Posterior vena cava (tissue), 2 donors: Measurements from ENCODE around the gene GRIK5. TPM values are rescaled to one million over a fixed set of nuclear protein-coding genes. Genes with fewer than 3 reads are reported as not detected.
"Not testable (repeated sequence)": the region's sequence is repeated elsewhere in the genome, so short reads cannot be mapped to it uniquely, and the experiment has no call there.

ENCODE experiments used
- DNase-seq: peaks from one replicate; pipeline ENCODE4 v3.0.0-alpha.2; 2020; ENCODE audit warnings: low spot score
- intact Hi-C, 2 donors: fragments of 100-400 bp; cut with DNase I; formaldehyde crosslinking; loops; one replicate each; pipeline versions ENCODE4 v1.14.1 to v1.14.2; 2022 to 2023
- total RNA-seq, 2 donors: library from RNA; stranded (reverse); fragmentation: NEBNext Ultra II Directional; extraction: Animal tissue kit (Norgen Biotek cat#: 25700); gene quantifications; one replicate each; pipeline ENCODE4 v1.2.1, GENCODE V29; 2021
- donor health status: DM: yes; HTN: yes; CAD: no.
- donor health status: DM: yes; HTN: yes; CAD: no.

GRIK5 gene
- total RNA-seq, 2 donors from 2014 or later = 11.3 to 13.4 TPM

- intact Hi-C loops = no loop called here
- no peak for DNase-seq
Observed at GRCh38 chr19:42060117-42060516, 9.9 kb downstream of the GRIK5 start.

GRCh38 chr19:42059196-42059595 lies 10.8 kb downstream of the GRIK5 start:
- no peak for DNase-seq
- intact Hi-C loops = no loop called here

GRCh38 chr19:42057846-42058245 lies 12.2 kb downstream of the GRIK5 start:
- intact Hi-C loops = no loop called here
- no peak for DNase-seq

- DNase-seq = no peak
- intact Hi-C loops = no loop called here
Observed at GRCh38 chr19:42054205-42054604, 15.8 kb downstream of the GRIK5 start.

GRCh38 chr19:42053037-42053935 lies 16.7 kb downstream of the GRIK5 start:
- intact Hi-C loops = no loop called here
- DNase-seq = no peak

- no peak for DNase-seq
- intact Hi-C loops = no loop called here
Observed at GRCh38 chr19:42052241-42052863, 17.7 kb downstream of the GRIK5 start.

- intact Hi-C loops = no loop called here
- no peak for DNase-seq
Observed at GRCh38 chr19:42051166-42052115, 18.6 kb downstream of the GRIK5 start.

GRCh38 chr19:42048992-42049391 lies 21.0 kb downstream of the GRIK5 start:
- intact Hi-C loops = no loop called here
- DNase-seq = no peak

- no peak for DNase-seq
- intact Hi-C loops = no loop called here
Observed at GRCh38 chr19:42045575-42045974, 24.4 kb downstream of the GRIK5 start.

- intact Hi-C loops = no loop called here
Observed at GRCh38 chr19:42042455-42043170, 27.4 kb downstream of the GRIK5 start.

GRCh38 chr19:42040491-42040890 lies 29.5 kb downstream of the GRIK5 start:
- DNase-seq, intact Hi-C loops: not testable (repeated sequence)

More at GRCh38 chr19:42042455-42043170, 27.4 kb downstream of the GRIK5 start:
- DNase-seq = no peak

- DNase-seq = no peak
- intact Hi-C loops = no loop called here
Observed at GRCh38 chr19:42040031-42040430, 30.0 kb downstream of the GRIK5 start.

- DNase-seq = no peak
- intact Hi-C loops = no loop called here
Observed at GRCh38 chr19:42038666-42039065, 31.3 kb downstream of the GRIK5 start.

GRCh38 chr19:42037649-42038048 lies 32.4 kb downstream of the GRIK5 start:
- intact Hi-C loops = no loop called here
- DNase-seq = no peak

- DNase-seq, intact Hi-C loops: not testable (repeated sequence)
Observed at GRCh38 chr19:42034640-42035391, 35.2 kb downstream of the GRIK5 start.

- intact Hi-C loops = no loop called here
- no peak for DNase-seq
Observed at GRCh38 chr19:42033413-42033812, 36.6 kb downstream of the GRIK5 start.

GRCh38 chr19:42032431-42032830 lies 37.6 kb downstream of the GRIK5 start:
- intact Hi-C loops = no loop called here

More at GRCh38 chr19:42032431-42032830, 37.6 kb downstream of the GRIK5 start:
- DNase-seq = no peak
